Heart right ventricle (tissue), 16 donors: ENCODE results near the gene HOXD11. TPM values are rescaled to one million over a fixed set of nuclear protein-coding genes. Genes with fewer than 3 reads are reported as not detected.
A peak's percentile ranks its signal among the peaks of the same experiment; 100 is the strongest.

ENCODE experiments used
- ATAC-seq, 8 donors: fragments of 200-7000 bp; cut with Tn5 transposase; one replicate each; pipeline ENCODE4 v1.9.1; 2020; ENCODE audit warnings: mild to moderate bottlenecking in 8 of 8, moderate library complexity in 8 of 8, moderate number of reproducible peaks in 1 of 8
- DNase-seq, 2 donors: peaks; one replicate each; pipeline ENCODE4 v3.0.0-alpha.2; 2020
- H3K27ac ChIP-seq, 10 donors: fragments of 200-600 bp; sonication (generic) in 2 of 10; one replicate each; pipeline versions ENCODE4 v1.5.0 to v1.8.0; 2020 to 2022; ENCODE audit warnings: mild to moderate bottlenecking in 3 of 10
- H3K27me3 ChIP-seq, 7 donors: fragments of 200-600 bp; one replicate each; pipeline ENCODE4 v1.8.0; 2021 to 2022; ENCODE audit warnings: mild to moderate bottlenecking in 2 of 7
- H3K36me3 ChIP-seq, 9 donors: fragments of 200-600 bp; sonication (generic) in 1 of 9; one replicate each; pipeline versions ENCODE4 v1.5.0 to v1.8.0; 2020 to 2022; ENCODE audit warnings: mild to moderate bottlenecking in 2 of 9
- H3K4me1 ChIP-seq, 9 donors: fragments of 200-600 bp; sonication (generic) in 1 of 9; one replicate each; pipeline versions ENCODE4 v1.5.0 to v1.8.0; 2020 to 2022; ENCODE audit warnings: mild to moderate bottlenecking in 4 of 9
- H3K4me3 ChIP-seq, 10 donors: fragments of 200-600 bp; sonication (generic) in 2 of 10; one replicate each; pipeline versions ENCODE4 v1.5.0 to v1.8.0; 2020 to 2022; ENCODE audit warnings: mild to moderate bottlenecking in 7 of 10, moderate library complexity in 2 of 10
- H3K9me3 ChIP-seq, 11 donors: fragments of 200-600 bp in 10 of 11; sonication (generic) in 2 of 11; one replicate each; pipeline versions ENCODE4 v1.5.0 to v1.8.0; 2013 to 2022; ENCODE audit warnings: mild to moderate bottlenecking in 2 of 11, control low read depth in 1 of 11, moderate library complexity in 1 of 11
- CTCF ChIP-seq, 9 donors: fragments of 200-600 bp; sonication (generic) in 2 of 9; IDR thresholded peaks; one replicate each; pipeline versions ENCODE4 v1.5.0 to v1.8.0; 2021 to 2022; ENCODE audit warnings: antibody characterized with exemption in 9 of 9, mild to moderate bottlenecking in 5 of 9, moderate library complexity in 1 of 9
- WGBS, 2 donors: extraction: QIAGEN DNeasy Blood & Tissue Kit; methylation state at CpG; one replicate each; pipeline ENCODE4 v1.1.7; 2013; ENCODE audit warnings: inconsistent platforms in 1 of 2; 5-methylcytosine and 5-hydroxymethylcytosine counted together
- intact Hi-C, 10 donors: fragments of 100-400 bp; cut with DNase I; formaldehyde crosslinking; loops; one replicate each; pipeline versions ENCODE4 v1.11.1 to v1.14.2; 2022
- polyA plus RNA-seq, 2 donors: library from polyadenylated mRNA; stranded (reverse); fragments of 200-250 nt; gene quantifications; one replicate each; pipeline ENCODE4 v1.2.3, GENCODE V29; 2013
- total RNA-seq, 10 donors: library from RNA; stranded (reverse); fragmentation: NEBNext Ultra II Directional in 3 of 10; extraction: Animal tissue kit (Norgen Biotek cat#: 25700) in 3 of 10; gene quantifications; one replicate each; pipeline versions ENCODE4 v1.2.1 to v1.2.4, GENCODE V29; 2021 to 2023
- donor health status: Arrhythmogenic right ventricular cardiomyopathy.
- donor health status: ischemic (EF 13 %, LVEDD 7.1; RV severe dilation, severe dysfunction).
- donor health status: healthy with polysubstance abuse.
- donor health status: DM: no; HTN: yes; CAD: no.
- donor health status: DM: no; HTN: no; CAD: no.
- donor health status: ischemic (EF 25% LVEDD 6.9; RV normal size, moderate dysfunction).
- donor health status: ischemic (EF 25% LVEDD 5.7; RV mildly dilated, moderate dysfunction).
- donor health status: healthy.
- donor health status: DM: yes; HTN: yes; CAD: no.
- donor health status: Ischemic cardiomyopathy.
- donor health status: ischemic (EF 35%, LVEDD 5.7; RV mildly dilated, moderate dysfunction).
- donor health status: nonischemic (EF 11% LVEDD 7.7; RV severe dilation, severe dysfunction).
- donor health status: DM: yes; HTN: yes; CAD: no.
- donor health status: PGD.
- donor health status: ischemic (EF 29% LVEDD 5.4; RV normal size, mild dysfunction).
- donor health status: nonischemic (EF 23%, LVEDD 6.1; RV moderate dilation, normal function).

The HOXD11 gene
- total and polyA plus RNA-seq, 12 donors, result not detected

- TF ChIP-seq CTCF (IDR thresholded peaks at IDR 0.05), result no peak
- H3K36me3 ChIP-seq, result peaks cover 0 to 3% (median 0%) of the 10 kb centered on the region in 9 donors
- DNase-seq (no peak), ATAC-seq (no peak)
- peaks cover 0 to 66% (median 31%) of the 10 kb centered on the region in 9 donors for H3K4me1 ChIP-seq
- peaks cover 0 to 11% (median 0%) of the 10 kb centered on the region in 11 donors for H3K9me3 ChIP-seq
- H3K27ac ChIP-seq, result no peak overlapping the region
- WGBS, 2 donors, result 5% methylated on average over 26 of the region's 26 CpGs
- intact Hi-C loops, result loop anchor here in 9 of 10 donors (5.0 kb wide), 5 partner anchors 397 to 772 kb away; no protein-coding TSS in a partner anchor
- H3K4me3 ChIP-seq, result no peak overlapping the region
- peaks cover 75 to 100% (median 98%) of the 10 kb centered on the region in 7 donors for H3K27me3 ChIP-seq
Observed at GRCh38 chr2:176084611-176085119, 22.4 kb upstream of the HOXD11 start.

- Histone ChIP-seq H3K27me3 (peaks cover 77 to 100% (median 100%) of the 10 kb centered on the region in 7 donors), H3K36me3 (peaks cover 0 to 3% (median 0%) of the 10 kb centered on the region in 9 donors), H3K27ac (no peak overlapping the region), H3K4me1 (peaks cover 0 to 63% (median 31%) of the 10 kb centered on the region in 9 donors), H3K9me3 (peaks cover 0 to 11% (median 0%) of the 10 kb centered on the region in 11 donors), H3K4me3 (peak overlapping the region in 1 of 10 donors; percentile 15)
- ATAC-seq (no peak), DNase-seq (no peak)
- intact Hi-C loops, result loop anchor here in 8 of 10 donors (5.0 kb wide), 4 partner anchors 398 to 773 kb away; no protein-coding TSS in a partner anchor
- no peak for TF ChIP-seq CTCF (IDR thresholded peaks at IDR 0.05)
- WGBS, 2 donors, result 5% methylated on average over 40 of the region's 40 CpGs
Observed at GRCh38 chr2:176085120-176085788, 21.8 kb upstream of the HOXD11 start.

DNA sequence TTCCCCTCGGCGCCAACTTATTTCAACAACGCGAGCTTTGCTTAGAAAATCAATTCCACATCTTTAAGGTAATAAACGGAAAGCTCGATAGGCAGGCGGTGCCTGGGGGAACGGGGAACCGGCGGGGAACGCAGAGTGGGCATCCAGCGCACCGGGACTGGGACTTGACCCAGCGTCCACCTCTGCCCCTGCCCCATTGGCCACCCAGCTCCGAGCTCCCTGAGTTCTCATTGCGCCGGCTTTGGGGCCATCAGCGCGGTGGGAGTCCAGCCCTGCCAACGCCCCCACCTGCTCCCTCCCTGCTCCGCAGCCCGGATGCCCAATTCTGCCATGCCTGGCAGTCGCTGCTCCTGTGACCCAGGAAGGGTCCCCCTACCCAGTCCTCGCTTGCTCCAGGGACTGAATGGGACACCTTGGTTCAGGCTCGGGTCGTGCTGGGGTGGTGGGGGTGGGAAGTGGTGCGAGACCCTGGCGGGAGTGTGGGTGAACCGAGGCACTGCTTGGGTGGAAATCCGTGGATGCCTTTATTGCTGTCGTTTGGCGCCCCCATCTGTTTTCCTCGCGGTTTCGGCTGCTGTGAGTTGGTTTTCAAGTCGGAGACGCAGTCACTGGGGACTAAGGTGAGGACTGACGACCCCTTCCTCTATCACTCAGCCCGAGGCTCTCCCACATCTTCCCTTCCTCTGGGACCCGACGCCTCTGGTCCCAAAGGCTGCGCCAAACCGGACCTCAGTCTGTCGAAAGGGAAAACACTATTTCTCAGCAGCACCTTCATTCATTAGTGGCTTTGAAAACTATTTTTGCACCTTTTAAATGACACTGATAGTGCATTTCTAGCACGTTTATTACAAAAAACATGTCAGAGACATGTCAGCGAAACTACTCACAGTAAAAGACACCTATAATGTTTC, 21.0 kb upstream of the HOXD11 start:
- no peak overlapping the region for H3K27ac ChIP-seq
- ATAC-seq (peak in 6 of 8 donors; percentile 34 to 63 (median 44)), DNase-seq (peak in 1 of 2 donors; percentile 31)
- WGBS, 2 donors, result 2 to 3% methylated on average over 46 of the region's 46 CpGs
- intact Hi-C loops, result loop anchor here in 8 of 10 donors (2.0 to 5.0 kb wide), 7 partner anchors 395 to 774 kb away; no protein-coding TSS in a partner anchor
- H3K27me3 ChIP-seq, result peaks cover 71 to 100% (median 100%) of the 10 kb centered on the region in 7 donors
- peaks cover 0 to 56% (median 31%) of the 10 kb centered on the region in 9 donors for H3K4me1 ChIP-seq
- H3K36me3 ChIP-seq, result peaks cover 0 to 3% (median 0%) of the 10 kb centered on the region in 9 donors
- H3K9me3 ChIP-seq, result peaks cover 0 to 5% (median 0%) of the 10 kb centered on the region in 11 donors
- peak in 8 of 9 donors; percentile 24 to 63 (median 50) for TF ChIP-seq CTCF (IDR thresholded peaks at IDR 0.05)
- H3K4me3 ChIP-seq, result peak overlapping the region in 4 of 10 donors; percentile 12 to 25 (median 16)
